ENCODE data around the gene SNAPC3. TPM values are rescaled to one million over a fixed set of nuclear protein-coding genes. Genes with fewer than 3 reads are reported as not detected.
"Not testable (repeated sequence)": the region's sequence is repeated elsewhere in the genome, so short reads cannot be mapped to it uniquely, and the experiment has no call there.

The SNAPC3 gene
- polyA plus RNA-seq, 3 donors = 41.9 to 43.7 (median 42.4) TPM

DNA sequence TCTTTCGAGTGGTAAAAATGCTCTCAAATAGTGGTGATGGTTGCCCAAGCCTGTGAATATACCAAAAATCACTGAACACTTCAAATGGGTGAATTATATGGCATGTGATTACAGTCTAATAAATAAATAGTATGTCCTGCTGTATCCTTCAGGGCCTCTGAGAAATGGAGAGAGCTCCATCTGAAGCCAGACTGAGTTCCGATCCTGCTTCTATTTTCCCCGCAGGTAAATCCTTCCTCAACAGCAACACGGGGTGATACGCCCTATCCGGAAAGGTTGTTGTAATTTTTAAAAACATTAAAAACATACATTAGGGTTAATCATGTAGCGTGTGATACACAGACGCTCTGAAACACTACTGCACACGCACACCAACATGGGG, 695 bp upstream of the SNAPC3 start:
- DNase-seq (ENCODE audit: low read depth in 3 of 3, low spot score in 2 of 3) = no peak

DNA sequence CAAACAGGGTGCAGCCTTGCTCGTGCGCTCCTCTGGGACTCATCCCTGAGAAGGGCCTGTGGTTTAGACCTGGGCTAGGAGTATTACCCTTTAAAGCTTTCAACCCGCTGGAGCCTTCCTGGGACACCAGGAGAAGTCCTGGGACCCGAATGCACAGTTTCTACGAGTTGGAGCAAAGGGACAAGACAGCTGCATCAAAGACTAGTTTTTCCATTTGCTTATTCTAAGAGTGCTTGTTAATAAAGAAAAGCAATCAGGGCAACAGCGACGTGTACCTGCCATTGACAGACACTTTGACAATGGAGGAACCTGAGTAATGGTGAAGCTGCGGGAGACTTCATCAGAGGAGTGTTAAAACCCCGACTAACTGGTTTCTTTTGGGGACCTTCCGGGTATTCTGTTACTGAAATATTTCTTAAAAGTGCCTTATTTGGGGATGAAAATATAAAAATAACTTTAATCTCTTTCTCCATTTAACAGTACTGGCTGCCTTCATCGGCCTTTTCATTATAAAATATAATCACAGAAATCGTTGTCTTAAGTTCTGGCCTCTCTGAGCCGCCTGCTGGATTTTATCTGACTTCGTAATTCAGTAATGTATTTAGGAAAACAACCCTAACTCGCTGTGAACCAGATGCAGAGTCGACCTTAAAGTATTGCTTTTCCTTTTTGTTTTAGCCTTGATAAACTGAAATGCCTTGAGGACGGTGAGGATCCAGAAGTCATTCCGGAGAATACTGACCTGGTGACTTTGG, 732 bp downstream of the SNAPC3 start:
- DNase-seq (ENCODE audit: low read depth in 3 of 3, low spot score in 2 of 3) = peak in 1 of 3 donors; percentile 31

DNA sequence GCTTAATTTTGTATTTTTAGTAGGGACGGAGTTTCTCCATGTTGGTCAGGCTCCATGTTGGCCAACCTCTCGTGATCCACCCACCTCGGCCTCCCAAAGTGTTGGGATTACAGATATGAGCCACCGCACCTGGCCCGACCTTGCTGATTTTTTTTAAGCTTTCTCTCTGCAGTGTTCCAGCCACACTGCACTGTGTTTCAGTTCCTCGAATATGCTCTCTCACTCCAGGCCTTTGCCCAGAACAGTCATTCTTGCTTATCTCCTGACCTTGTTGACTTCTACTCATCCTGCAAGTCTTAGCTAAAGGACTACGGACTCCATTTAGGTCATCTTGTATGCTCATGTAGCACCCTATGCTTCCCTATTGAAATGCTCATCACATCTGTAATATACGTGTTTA, 3.3 kb downstream of the SNAPC3 start:
- no peak for DNase-seq (ENCODE audit: low read depth in 3 of 3, low spot score in 2 of 3)

DNA sequence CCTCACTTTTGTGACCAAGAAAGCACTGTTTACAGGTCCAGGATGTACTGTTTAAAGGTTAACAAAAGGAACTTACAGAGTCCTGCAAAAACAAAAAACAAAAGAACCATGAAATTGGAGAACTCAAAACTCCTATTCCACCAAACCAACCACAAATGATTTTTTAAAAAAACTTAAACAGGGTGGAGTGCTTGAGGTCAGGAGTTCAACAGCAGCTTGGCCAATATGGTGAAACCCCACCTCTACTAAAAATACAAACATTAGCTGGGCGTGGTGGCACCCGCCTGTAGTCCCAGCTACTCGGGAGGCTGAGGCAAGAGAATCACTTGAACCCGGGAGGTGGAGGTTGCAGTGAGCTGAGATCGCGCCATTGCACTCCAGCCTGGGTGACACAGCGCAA, 5.0 kb downstream of the SNAPC3 start:
- DNase-seq (ENCODE audit: low read depth in 3 of 3, low spot score in 2 of 3) = not testable (repeated sequence)

DNA sequence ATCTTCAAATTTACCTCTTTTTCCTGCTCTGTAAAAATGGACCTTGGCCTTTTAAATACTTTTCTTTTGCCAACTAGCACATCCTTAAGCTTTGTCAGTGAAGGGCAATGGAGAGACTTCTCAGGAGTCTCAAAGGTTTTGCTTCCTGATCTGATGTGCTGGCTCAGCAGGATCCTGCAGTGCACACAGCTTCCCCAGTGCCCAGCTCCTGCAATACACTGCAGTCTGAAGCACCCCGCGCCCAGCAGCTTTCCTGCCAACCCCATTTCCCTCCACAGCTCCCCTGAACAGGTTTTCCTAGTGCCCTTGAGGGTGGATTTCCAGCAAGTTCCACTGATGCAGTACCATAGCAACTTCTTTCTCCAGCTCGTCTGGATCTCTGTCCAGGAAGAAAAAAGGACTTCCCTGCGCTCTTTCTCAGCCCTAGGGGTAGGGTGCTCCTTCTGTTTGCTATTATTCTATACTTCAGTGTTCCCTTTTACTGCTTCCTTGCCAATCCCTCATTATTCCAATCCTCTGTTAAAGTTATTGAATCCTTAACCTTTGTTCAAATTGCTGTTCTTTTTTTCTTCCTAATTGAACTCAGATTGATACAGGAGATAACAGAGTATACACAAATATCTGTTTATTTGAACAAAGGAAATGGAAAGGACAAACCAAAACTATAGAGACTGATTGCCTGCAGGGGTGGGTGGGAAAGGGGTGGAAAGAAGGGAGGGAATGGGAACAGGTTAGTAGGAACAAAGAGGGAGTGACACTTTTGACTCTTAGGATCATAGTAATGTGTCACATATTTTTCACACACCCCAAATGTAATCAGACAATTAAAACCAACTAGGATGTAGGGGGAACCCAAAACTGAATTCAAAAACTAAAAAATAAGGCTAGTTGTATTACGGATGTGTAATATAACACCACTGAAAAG, 8.5 kb downstream of the SNAPC3 start:
- no peak for DNase-seq (ENCODE audit: low read depth in 3 of 3, low spot score in 2 of 3)

DNA sequence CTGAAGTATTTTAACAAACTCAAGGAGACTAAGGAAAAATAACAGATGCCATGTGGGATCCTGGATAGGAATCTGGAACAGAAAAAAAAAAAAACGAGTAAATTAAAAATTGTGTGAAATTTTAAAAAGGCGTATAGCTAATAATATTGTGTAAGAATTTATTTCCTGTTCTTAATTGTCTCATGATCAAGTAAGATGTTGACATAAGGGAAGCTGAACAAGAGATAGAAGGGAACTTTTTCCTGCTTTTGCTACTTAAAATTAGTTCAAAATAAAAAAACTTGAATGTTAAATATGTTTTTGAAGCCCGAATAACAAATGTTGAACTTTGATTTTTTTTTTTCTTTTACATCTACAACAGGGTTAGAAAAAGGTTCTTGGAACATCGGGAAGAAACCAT, 10.5 kb downstream of the SNAPC3 start:
- DNase-seq (ENCODE audit: low read depth in 3 of 3, low spot score in 2 of 3) = no peak

DNA sequence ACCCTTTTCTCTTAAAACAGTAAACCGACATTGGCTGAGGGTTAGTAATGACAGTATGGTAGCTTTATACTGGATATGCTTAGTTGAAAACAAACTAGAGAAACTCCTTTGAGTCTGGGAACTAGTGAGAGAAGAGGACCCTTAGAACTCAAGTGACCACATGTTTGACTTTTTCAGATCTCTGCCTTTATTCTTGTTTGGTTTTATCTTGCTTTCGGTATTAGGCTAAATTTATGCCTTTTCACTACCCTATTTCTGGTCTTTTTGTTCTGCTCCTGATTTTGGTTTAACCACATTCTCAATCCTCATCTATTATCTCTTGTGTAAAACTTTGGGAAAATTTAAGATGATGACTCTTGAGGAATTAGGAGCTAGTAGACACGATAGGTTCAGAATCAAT, 11.0 kb downstream of the SNAPC3 start:
- DNase-seq (ENCODE audit: low read depth in 3 of 3, low spot score in 2 of 3) = no peak

DNA sequence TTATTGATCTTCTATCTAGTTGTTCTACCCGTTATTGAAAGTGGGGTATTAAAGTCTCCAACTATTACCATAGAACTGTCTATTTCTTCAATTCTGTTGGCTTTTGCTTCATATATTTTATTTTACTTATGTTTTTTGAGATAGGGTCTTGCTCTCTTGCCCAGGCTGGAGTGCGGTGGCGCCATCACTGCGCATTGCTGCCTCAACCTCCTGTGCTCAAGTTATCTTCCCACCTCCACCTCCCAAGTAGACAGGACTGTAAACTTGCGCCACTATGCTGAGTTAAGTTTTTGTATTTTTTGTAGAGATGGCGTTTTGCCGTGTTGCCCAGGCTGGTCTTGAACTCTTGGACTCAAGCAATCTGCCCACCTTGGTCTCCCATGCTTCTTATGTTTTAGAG, 16.2 kb downstream of the SNAPC3 start:
- no peak for DNase-seq (ENCODE audit: low read depth in 3 of 3, low spot score in 2 of 3)

DNA sequence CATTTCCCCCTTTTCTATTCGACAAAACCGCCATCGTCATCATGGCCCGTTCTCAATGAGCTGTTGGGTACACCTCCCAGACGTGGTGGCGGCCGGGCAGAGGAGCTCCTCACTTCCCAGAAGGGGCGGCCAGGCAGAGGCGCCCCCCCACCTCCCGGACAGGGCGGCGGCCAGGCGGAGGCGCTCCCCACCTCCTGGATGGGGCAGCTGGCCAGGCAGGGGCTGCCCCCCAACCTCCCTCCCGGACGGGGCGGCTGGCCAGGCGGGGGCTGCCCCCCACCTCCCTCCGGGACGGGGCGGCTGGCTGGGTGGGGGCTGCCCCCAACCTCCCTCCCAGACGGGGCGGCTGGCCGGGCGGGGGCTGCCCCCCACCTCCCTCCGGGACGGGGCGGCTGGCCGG, 19.2 kb downstream of the SNAPC3 start:
- DNase-seq (ENCODE audit: low read depth in 3 of 3, low spot score in 2 of 3) = not testable (repeated sequence)

DNA sequence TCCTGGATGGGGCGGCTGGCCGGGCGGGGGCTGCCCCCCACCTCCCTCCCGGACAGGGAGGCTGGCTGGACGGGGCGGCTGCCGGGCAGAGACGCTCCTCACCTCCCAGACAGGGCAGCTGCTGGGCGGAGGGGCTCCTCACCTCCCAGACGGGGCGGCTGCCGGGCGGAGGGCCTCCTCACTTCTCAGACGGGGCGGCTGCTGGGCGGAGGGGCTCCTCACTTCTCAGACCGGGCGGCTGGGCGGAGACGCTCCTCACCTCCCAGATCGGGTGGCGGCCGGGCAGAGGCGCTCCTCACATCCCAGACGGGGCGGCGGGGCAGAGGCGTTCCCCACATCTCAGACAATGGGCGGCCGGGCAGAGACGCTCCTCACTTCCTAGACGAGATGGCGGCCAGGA, 19.6 kb downstream of the SNAPC3 start:
- DNase-seq (ENCODE audit: low read depth in 3 of 3, low spot score in 2 of 3) = not testable (repeated sequence)

DNA sequence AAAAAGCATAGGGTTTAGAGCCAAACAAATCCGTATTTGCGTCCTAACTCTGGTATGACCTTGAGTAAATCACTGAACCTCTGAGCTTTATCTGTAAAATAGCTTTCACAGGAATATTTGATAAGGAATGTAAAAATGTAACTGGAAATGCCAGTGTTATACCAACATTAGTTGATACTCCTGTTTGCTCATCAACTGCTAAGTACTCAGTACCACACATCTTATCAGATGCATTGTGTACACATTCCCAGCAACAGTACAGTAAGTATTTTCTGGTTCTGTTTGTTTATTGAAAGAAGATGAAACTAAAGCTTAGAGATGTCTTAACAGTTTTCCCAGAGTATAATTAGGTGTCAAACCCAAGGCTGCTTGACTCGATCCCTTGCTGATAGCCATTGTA, 21.5 kb downstream of the SNAPC3 start:
- no peak for DNase-seq (ENCODE audit: low read depth in 3 of 3, low spot score in 2 of 3)

DNA sequence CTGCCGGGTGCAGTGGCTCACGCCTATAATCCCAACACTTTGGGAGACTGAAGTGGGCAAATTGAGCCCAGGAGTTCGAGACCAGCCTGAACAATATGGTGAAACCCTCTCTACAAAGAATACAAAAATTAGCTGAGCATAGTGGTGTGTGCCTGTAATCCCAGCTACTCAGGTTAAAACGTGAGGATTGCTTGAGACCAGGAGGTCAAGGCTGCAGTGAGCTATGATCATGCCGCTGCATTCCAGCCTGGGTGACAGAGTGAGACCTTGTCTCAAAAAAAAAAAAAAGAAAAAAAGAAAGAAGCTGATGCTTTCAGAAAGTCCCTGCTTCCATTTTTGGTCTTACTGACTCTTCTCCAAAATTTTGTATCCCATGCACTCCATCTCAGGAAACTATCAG, 31.3 kb downstream of the SNAPC3 start:
- no peak for DNase-seq (ENCODE audit: low read depth in 3 of 3, low spot score in 2 of 3)

DNA sequence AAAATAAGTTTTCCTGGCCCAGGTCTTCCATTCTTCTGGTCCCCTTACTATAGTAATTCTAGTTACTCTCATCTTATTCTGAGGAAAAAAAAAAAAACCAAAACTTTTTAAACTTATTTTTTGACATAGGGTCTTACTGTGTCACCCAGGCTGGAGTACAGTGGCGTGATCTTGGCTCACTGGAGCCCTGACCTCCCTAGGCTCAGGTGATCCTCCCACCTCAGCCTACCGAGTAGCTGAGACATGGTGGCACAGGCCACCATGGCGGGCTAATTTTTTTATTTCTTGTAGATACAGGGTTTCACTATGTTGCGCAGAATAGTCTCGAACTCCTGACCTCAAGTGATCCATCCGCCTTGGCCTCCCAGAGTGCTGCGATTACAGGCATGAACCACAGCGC, 38.4 kb downstream of the SNAPC3 start:
- no peak for DNase-seq (ENCODE audit: low read depth in 3 of 3, low spot score in 2 of 3)

DNA sequence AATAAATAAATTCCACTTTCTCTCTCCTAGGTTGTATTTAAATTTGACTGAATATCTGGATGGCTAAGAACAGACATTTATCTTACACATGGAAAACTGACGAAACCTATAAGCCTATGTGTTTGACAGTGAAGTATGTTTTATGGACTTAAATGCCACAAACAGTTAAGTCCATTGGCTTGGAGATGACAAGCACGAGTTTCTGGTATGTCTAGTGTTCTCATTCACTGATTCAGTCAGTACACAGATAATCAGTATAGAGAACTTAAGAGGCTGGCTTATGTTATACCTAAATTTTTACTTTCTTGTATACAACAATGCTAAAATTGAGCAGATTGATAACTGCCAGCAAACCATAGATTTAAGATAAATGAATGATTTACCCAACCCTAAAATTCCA, 38.9 kb downstream of the SNAPC3 start:
- DNase-seq (ENCODE audit: low read depth in 3 of 3, low spot score in 2 of 3) = no peak

DNA sequence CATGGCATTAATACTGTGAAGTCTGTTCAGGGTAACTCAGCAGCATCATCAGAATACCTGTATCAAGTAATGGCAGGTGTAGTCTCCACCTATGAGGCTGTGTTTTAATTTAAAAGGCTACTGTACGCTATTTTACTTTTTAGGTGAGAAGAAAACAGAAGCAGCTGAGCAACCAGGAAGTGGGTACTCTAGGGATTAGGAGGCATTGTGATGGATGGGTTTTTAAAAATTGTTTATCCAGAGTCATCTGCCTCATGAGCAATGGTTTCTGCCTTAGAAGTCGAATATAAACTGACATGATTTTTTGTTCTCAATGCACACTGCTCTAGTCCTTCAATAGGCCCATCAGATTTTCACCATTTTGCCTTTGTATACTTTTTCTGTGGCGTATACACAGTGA, 45.5 kb downstream of the SNAPC3 start:
- DNase-seq (ENCODE audit: low read depth in 3 of 3, low spot score in 2 of 3) = no peak

DNA sequence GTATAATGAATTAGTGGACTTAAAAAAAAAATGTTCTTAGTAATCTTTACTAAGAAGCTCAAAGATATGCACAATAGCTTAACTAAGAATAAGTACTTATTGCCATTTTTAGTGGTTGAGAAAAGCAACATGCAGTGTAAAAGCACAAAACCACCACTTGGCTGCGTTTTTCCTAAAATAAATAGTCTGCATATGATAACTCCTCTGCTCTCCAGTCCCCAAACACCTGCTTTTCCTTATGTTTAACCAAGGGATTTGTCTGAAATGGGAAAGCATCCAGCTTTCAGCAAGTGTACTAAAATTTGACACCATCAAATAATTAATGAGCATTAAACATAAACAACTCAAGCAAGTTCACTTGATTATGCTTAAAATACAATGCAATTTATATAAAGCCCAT, 46.7 kb downstream of the SNAPC3 start:
- DNase-seq (ENCODE audit: low read depth in 3 of 3, low spot score in 2 of 3) = no peak

DNA sequence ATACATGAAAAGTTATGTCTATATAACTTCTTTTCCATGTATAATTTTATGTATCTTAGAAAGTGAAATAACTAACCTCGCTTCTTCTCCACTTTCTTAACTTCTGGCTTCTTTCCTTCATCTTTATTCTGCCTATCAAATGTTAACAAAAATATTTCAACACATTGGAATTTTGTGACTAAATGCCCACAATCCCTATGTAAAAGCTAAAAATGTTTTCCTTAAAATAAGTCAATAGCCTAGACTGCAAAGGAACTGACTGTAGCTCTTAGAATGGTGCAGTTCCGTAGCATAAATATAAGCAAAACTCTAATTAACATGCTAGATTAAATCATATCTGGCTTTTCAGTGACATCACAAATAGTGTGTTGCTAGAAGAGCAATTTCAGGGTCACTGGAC, 47.2 kb downstream of the SNAPC3 start:
- DNase-seq (ENCODE audit: low read depth in 3 of 3, low spot score in 2 of 3) = no peak

DNA sequence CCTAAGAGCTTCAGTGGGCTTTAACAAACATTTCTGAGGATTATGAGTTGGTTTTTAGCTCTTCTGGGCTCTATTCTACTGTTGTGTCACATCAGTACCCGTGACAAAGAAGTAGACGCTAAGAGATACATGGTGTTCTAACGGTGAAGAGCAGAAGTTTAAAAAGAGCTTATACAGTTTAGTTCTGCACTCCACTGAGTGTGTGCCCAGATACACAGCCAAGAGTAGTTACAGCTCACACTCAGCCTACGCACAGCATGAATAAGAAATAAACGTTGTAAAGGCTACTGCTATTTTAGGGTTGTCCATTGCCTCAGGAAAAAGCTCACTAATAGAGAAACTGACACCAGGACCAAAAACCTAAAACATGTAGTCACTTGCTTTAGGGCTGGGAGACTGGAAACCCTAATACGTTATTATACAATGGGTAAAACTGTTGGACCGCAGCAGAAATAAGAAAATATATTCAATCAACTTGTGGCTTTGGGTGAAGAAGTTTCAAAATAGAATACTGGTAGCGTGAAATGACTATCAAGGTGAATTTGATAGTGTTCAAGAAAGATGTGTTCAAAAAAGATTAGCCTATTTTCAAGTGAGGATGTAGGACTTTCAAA, 53.4 kb downstream of the SNAPC3 start:
- no peak for DNase-seq (ENCODE audit: low read depth in 3 of 3, low spot score in 2 of 3)

DNA sequence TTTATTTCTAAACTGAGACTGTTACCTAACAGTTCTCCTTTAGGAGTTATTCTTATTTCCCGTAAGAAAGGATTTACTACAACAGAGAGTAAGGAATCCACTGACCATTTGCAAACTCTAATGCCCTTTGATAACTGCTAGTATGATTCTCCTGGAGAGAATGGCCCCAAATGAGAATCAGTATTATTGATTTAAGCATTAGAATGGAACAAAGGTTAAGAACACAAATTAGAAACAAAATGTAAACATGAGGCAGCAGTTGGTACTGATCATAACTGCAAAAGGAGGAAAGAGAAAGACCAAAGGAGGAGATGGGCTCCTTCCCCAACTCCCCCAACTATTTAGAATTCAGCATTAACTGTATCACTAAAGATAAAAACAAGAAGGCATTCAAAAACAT, 57.4 kb downstream of the SNAPC3 start:
- DNase-seq (ENCODE audit: low read depth in 3 of 3, low spot score in 2 of 3) = no peak

DNA sequence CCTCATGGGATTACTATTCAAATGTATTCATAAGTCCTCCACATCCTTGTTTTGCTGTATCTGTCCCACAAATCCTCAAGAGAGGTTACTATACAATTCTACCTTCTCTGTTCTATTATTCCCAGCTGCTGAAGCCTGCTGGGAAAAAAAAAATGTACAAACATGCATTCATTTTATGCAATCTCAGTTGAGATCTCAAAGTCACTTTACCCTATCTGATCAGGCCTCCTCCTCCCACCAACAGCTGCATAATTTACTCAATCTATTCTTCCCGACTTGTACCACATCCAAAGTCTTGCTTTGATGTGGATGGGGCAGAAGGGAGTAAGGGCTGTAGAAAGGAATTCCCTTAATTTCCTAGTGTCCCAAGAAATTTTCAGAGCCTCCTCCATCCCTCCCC, 59.5 kb downstream of the SNAPC3 start:
- DNase-seq (ENCODE audit: low read depth in 3 of 3, low spot score in 2 of 3) = no peak

DNA sequence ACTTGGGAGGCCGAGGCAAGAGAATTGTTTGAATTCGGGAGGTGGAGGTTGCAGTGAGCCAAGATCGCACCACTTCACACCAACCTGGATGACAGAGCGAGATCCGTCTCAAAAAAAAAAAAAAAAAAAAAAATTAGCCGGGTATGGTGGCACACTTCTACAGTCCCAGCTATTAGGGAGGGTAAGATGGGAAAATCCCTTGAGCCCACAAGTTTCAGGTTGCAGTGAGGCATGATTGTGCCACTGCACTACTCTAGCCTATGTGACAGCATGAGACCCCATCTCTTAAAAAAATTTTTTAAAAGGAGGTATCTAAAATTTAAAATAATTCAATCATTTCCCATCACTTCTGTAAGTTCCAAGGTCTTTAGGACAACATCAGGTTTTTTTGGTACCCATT, 62.1 kb downstream of the SNAPC3 start:
- DNase-seq (ENCODE audit: low read depth in 3 of 3, low spot score in 2 of 3) = no peak
